ACHN (cell line): ENCODE measurements around the gene EPHB1.
A peak's percentile ranks its signal among the peaks of the same experiment; 100 is the strongest.
"Not testable (repeated sequence)": the region's sequence is repeated elsewhere in the genome, so short reads cannot be mapped to it uniquely, and the experiment has no call there.

Experiments
- DNase-seq: peaks from one replicate; pipeline ENCODE4 v3.0.0-alpha.2; 2015
- in situ Hi-C: cut with HindIII; loops from 2 replicates; pipeline ENCODE4 v1.10.0; 2017; ENCODE audit warnings: low sequenced_read_pairs, low pct_ligation_motif_present, low pct_unique_long_range_greater_than_20kb

The EPHB1 gene

GRCh38 chr3:135217730-135218129 is 422.7 kb downstream of the EPHB1 start:
- in situ Hi-C loops, result no loop called here
- no peak for DNase-seq

- no peak for DNase-seq
- in situ Hi-C loops, result no loop called here
These were observed 423.2 kb downstream of the EPHB1 start for GRCh38 chr3:135218304-135218703.

- DNase-seq, result no peak
- in situ Hi-C loops, result no loop called here
These were observed 423.7 kb downstream of the EPHB1 start for GRCh38 chr3:135218782-135219181.

GRCh38 chr3:135224815-135225362 is 429.8 kb downstream of the EPHB1 start:
- in situ Hi-C loops, result no loop called here
- DNase-seq, result no peak

DNA sequence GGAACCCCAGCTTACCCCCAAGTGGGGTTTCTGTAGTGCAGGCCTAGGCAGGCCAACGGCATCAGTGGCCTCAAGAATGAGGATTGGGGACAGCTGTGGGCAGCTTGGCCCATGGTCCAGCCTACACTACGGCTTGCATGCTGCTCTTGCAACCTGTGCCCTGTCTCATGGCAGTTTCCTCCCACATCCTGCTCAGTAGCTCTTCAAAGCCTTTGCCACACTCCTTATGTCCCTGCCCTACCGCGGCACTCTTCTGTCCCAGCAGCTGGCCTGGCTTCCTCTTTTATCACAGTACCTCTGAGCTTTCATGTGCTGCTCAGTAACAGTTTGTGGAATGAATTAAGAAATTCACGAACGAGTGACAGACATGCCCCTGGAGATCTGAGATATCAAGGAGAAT is 431.0 kb downstream of the EPHB1 start:
- DNase-seq, result no peak
- in situ Hi-C loops, result no loop called here

DNA sequence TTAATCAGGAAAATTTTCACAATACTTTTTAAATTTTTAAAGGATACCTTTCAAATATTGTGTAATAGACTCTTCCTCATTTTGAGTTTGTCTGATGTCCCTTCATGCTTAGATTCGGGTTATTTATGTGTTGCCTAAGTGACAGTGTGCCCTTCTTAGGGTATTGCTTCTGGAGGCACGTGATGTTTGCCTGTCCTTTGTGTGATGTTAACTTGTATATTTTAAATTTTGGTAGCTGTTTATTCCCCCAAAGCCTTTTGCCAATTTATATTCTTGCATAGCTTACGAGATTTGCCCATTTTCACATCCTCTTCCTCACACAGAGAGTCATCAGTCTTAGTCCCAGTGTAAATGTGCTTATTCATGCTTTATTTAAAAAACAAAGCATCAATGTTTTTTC is 433.1 kb downstream of the EPHB1 start:
- in situ Hi-C loops, result no loop called here
- no peak for DNase-seq

DNA sequence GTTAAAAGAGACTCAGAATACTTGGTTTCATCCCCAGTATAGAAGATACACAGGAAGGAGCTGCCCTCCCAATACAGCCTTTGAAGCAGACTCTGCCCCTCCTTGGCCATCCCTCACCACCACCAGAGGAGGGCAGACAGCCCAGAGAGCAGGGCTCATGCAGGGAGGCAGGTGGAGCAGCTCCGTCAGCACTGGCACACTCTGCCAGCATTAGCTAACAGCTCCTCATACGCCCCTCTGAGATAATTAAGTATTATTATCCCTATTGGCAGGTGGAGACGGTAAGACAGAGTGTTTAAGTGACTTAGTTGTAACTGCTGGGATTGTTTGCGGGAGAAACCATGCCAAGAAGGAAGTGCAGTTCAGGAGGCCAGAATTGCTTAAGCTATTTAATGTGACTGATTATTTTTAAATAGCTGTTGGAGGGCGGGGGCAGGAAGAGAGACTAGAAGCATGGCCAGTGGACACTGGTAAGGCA is 434.0 kb downstream of the EPHB1 start:
- DNase-seq, result no peak
- in situ Hi-C loops, result no loop called here

DNA sequence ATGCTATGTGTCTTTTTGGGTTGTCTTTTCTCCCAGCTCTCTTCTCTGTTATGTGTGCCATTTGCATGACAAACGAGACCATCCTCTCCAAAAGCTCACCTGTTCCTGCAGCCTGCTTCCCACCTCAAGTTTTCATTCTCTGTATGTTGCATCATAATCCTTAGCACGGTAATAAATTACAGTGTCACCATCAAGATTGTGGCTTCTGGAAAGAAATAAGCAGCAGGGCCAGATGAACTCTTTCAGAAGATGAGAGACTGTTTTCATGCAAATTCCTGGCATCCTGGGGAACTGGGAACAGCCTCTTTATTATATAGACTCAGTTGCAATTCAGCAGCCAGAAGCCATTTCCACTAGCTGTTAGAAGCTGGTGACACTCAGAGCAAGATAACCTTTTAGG is 436.7 kb downstream of the EPHB1 start:
- in situ Hi-C loops, result no loop called here
- no peak for DNase-seq

DNA sequence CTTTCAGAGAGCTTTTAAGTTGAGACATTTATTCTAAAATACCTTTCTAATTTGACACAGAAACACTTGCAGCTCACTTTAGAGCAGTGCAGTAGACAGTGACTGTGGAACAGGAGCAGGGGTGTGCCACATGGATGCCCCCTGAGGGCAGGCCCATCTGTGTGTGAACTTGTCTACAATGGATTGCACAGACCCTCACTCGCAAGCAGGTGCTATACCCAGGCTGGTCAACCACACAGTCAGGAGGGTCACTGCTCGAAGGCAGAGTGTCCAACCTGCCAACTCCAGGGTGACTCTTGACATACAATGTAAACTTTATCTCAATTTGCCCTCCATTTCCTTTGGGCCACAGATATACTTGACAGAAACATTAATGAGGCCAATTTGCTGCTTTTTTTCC is 437.2 kb downstream of the EPHB1 start:
- DNase-seq, result no peak
- in situ Hi-C loops, result no loop called here

DNA sequence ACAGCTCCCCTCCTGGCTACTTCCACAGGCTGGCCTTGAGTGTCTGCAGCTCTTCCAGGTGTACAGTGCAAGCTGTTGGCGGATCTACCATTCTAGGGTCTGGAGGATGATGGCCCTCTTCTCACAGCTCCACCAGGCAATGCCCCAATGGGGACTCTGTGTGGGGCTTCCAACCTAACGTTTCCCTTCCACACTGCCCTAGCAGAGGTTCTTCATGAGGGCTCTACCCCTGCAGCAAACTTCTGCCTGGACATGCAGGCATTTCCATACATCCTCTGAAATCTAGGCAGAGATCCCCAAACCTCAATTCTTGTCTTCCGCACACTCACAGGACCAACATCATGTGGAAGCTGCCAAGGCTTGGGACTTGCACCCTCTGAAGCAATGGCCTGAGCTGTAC is 438.4 kb downstream of the EPHB1 start:
- DNase-seq, in situ Hi-C loops: not testable (repeated sequence)

DNA sequence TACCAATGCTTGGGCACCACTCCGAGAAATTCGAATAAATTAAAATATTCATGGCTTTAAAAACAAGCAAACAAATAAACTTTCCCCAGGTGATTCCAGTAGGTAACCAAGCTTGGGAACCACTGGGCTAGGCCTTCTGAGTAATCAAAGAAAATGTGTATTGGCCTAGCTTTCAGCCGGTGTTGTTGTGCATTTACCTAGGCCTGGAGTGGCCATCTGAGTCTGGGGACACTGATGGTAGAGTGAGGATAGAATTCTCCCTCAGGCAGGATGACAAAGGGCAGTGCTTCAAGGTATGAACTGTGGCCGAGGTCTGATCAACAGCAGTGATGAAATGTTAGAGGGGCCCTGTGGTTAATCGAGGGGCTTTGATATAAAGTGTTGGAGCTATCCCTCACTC is 440.5 kb downstream of the EPHB1 start:
- in situ Hi-C loops, result no loop called here
- DNase-seq, result no peak

DNA sequence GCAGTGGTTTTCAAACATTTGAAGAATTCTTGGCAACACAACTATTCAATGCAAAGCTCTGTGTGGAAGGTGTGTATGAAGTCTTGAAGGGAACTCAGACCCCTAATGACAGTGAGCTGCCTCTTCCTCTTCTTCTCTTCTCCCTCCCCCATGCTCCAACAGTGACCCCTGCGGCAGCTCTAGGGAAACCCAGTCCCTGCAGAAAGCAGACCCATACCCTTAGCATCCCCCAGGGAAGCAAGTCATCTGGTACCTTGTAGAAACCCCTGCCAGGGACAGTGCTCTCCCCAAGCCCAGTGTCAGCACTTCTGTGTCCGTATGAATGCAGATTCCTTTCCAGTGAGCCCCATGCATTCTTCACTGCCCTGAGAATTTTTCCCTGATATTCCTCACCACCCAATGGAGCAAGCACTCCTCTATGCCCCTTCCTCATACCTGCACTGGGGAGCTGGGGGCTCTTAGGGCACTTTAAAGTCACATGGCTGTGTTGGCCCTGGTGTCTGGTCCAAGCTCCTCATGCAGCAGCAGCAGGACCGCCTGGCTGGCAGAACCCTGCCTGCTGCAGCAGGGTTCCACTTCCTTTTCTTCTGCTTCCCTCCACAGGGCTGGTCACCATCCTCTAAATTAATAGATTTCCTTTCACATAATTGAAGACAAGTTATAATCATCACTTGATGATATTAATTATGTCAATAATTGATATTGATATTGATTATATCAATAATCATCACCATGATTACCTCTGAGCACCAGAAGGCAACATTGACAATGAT is 442.5 kb downstream of the EPHB1 start:
- DNase-seq, result no peak
- in situ Hi-C loops, result no loop called here

- in situ Hi-C loops, result no loop called here
- DNase-seq, result no peak
These were observed 443.3 kb downstream of the EPHB1 start for GRCh38 chr3:135238236-135238830.

GRCh38 chr3:135238871-135239614 is 444.0 kb downstream of the EPHB1 start:
- in situ Hi-C loops, result no loop called here
- DNase-seq, result no peak

DNA sequence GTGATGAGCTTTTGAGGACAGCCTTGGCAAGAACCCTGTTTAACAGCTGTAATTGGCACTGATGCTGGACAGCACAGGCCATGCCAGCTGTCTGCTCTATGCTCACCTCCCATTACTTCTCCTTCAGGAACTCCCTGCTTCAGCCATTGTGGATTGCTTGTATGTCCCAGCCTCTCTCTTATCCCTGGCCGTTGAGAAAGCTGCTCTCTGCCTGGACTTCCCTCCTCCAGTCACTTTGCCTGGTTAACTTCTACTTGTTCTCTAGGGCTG is 444.5 kb downstream of the EPHB1 start:
- in situ Hi-C loops, result no loop called here
- no peak for DNase-seq

DNA sequence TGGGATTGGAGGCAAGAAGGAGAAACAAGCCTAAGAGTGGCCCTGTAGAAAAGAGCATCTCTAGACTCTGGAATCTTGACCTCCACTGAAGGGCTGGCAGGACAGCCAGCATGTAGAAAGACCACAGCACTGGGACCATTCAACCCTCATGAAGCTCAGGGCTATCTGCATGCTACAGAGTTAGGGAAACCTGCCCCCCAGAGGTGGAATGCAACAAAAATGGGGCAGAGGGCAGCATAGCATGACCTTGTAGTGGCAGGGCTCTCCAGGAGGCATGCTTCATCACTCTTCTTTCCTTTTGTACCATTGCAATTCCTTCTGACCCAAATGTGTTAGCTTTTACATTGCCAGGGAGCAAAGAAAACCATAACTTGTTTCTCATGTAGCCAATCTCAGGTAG is 445.4 kb downstream of the EPHB1 start:
- in situ Hi-C loops, result no loop called here
- peak; percentile 14 for DNase-seq

GRCh38 chr3:135242285-135242684 is 447.2 kb downstream of the EPHB1 start:
- in situ Hi-C loops, result no loop called here
- no peak for DNase-seq

DNA sequence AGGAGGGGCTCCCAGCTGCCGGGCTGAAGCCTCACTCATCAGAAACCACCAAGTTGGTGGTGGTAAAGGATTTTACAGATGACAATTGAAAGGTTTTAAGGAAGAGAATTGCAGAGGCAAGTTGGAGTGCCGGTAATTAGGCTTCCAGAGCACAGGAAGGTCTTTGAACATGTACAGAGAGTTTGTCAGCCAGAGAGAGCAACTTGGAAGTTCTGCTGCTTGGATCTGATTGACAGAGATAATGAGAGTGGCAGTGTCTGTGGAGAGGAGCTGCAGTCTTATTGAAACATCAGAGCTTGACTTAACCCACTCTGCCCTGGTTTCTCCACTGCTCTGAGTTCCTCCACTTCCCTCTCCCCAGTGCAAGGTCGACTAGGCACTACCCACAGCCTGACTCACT is 448.6 kb downstream of the EPHB1 start:
- no peak for DNase-seq
- in situ Hi-C loops, result no loop called here

GRCh38 chr3:135246027-135246426 is 451.0 kb downstream of the EPHB1 start:
- no peak for DNase-seq
- in situ Hi-C loops, result no loop called here

DNA sequence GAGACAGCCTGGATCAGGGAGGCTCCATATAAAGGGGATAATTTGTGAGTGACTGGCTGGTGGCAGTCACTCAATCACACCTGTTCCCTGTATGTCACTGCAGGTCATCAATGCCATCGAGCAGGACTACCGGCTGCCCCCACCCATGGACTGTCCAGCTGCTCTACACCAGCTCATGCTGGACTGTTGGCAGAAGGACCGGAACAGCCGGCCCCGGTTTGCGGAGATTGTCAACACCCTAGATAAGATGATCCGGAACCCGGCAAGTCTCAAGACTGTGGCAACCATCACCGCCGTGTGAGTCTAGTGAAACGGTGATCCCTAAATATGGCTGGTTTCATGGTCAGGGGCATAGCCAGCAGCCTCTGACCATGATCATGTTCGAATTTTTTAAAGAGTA is 453.2 kb downstream of the EPHB1 start:
- no peak for DNase-seq
- in situ Hi-C loops, result no loop called here
